Uterine smooth muscle cell (primary cell): Measurements from ENCODE around the gene ETV4. TPM values are rescaled to one million over a fixed set of nuclear protein-coding genes. Genes with fewer than 3 reads are reported as not detected.

Experiments
- total RNA-seq: library from RNA; depleted of rRNA; stranded (reverse); fragments of >200 nt; gene quantifications from 2 replicates; pipeline ENCODE4 v1.2.3, GENCODE V29; 2014

The ETV4 gene
- 2.9 and 4.4 TPM in 2 replicates for total RNA-seq

GRCh38 chr17:43546319-43547188, at the start of gene ETV4:
Gene ETV4 (minus strand): TSS chr17:43546340. CDS start chr17:43545617, 723 bp downstream.

GRCh38 chr17:43483674-43484551, 62.2 kb downstream of the ETV4 start, which contains the start of gene DHX8:
Gene DHX8 (plus strand): TSS chr17:43483975. CDS start chr17:43484038, 63 bp downstream.

Other genes starting within 250 kb of the ETV4 start
- 10.6 and 26.1 TPM in 2 replicates for gene ARL4D, start 147.3 kb downstream of the ETV4 start, total RNA-seq
- 33.1 and 44.9 TPM in 2 replicates for gene DHX8, start 62.4 kb downstream of the ETV4 start, total RNA-seq
- under 0.01 TPM in 1 of 2 replicates, not detected in the other for gene MEOX1, start 115.6 kb upstream of the ETV4 start, total RNA-seq
- not detected in 2 replicates for gene SOST, start 212.5 kb upstream of the ETV4 start, total RNA-seq
- 55.0 and 65.4 TPM in 2 replicates for gene DUSP3, start 232.6 kb upstream of the ETV4 start, total RNA-seq
- under 0.01 TPM in 1 of 2 replicates, not detected in the other for gene CFAP97D1, start 234.1 kb upstream of the ETV4 start, total RNA-seq